Measurements from ENCODE around the gene FADS2.

DNA sequence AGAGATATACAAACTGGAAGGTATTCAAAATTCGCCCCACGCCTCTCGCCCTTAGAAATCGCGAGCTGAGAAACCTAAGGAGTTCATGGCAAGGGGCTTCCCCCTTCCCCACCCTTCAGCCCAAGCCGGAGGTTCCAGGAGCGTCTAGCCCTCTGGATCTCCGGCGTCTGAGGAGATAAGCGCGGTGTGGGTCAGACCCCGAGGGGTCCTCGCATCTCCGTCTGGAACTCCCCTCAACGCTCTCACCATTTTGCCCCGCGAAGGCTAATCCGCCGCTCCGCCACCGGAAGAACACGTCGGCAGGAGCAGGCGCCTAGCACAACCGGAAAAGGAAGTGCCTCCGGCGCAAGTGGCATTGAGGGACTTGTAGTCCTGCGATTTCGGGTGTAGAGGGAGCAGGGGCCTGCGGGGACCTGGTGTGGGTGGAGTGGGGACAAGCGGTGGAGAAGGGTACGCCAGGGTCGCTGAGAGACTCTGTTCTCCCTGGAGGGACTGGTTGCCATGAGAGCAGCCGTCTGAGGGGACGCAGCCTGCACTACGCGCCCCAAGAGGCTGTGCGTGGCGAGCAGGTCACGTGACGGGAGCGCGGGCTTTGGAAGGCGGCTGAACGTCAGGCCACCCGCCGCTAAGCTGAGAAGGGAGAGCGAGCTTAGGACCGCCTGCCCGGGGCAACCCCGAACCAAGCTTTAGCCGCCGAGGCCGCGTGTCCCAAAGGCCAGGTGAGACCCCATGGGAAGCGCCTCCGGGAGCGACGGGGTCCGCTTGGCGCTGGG, 35.6 kb upstream of the FADS2 start, which contains the start of the genes FEN1 and TMEM258:
- TF ChIP-seq POLR2A (IDR thresholded peaks at IDR 0.05): peak in 1 of 2 donors; percentile 72
- TF ChIP-seq, protein P1, sequence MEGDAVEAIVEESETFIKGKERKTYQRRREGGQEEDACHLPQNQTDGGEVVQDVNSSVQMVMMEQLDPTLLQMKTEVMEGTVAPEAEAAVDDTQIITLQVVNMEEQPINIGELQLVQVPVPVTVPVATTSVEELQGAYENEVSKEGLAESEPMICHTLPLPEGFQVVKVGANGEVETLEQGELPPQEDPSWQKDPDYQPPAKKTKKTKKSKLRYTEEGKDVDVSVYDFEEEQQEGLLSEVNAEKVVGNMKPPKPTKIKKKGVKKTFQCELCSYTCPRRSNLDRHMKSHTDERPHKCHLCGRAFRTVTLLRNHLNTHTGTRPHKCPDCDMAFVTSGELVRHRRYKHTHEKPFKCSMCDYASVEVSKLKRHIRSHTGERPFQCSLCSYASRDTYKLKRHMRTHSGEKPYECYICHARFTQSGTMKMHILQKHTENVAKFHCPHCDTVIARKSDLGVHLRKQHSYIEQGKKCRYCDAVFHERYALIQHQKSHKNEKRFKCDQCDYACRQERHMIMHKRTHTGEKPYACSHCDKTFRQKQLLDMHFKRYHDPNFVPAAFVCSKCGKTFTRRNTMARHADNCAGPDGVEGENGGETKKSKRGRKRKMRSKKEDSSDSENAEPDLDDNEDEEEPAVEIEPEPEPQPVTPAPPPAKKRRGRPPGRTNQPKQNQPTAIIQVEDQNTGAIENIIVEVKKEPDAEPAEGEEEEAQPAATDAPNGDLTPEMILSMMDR (IDR thresholded peaks at IDR 0.05): peak in 1 of 4 experiments; percentile 47
